Left ventricle myocardium superior (tissue), 1 donor: ENCODE measurements around the gene BFSP2. TPM values are rescaled to one million over a fixed set of nuclear protein-coding genes. Genes with fewer than 3 reads are reported as not detected.
"Not testable (repeated sequence)": the region's sequence is repeated elsewhere in the genome, so short reads cannot be mapped to it uniquely, and the experiment has no call there.

Experiments used
- ATAC-seq: fragments of 200-7000 bp; cut with Tn5 transposase; one replicate; pipeline ENCODE4 v1.9.1; 2020; ENCODE audit warnings: mild to moderate bottlenecking, moderate library complexity
- DNase-seq: peaks from one replicate; pipeline ENCODE4 v3.0.0-alpha.2; 2020
- intact Hi-C: fragments of 100-400 bp; cut with micrococcal nuclease; formaldehyde crosslinking; loops from one replicate; pipeline ENCODE4 v1.11.0; 2022
- total RNA-seq: library from RNA; stranded (reverse); fragmentation: NEBNext Ultra II Directional; extraction: Animal tissue kit (Norgen Biotek cat#: 25700); gene quantifications from one replicate; pipeline ENCODE4 v1.2.1, GENCODE V29; 2021
- donor health status: DM: no; HTN: yes; CAD: no; lungs with severe emphysema.

BFSP2 gene
- total RNA-seq, 1 donor from 2014 or later, result not detected

DNA sequence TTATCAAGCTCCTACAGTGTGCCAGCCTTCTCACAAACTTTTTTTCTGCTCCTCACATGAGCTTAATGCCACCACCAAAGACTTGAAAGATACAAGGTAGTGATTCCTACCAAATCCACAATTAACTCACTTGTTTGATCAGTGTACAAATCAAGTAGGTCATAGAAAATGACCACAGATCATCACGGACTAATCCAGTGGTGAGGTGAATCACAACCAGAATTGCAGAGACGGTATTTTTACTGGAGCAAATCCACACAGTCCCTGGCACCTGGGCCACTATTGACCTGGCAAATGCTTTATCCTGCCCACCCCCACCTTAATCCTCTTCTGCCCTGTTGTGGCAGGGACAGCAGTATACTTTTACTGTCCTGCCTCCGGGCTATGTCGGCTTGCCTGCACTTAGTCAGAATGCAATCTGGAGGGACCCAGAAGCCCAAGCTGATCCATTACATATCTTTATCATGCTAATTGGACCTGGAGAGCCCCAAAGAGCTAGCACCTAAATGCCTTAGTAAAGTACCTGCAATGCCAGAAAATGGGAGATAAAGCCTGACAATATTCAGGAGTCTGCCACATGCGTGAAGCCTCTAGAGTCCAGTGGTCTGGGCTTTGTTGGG, 89.7 kb downstream of the BFSP2 start:
- ATAC-seq (no peak), DNase-seq (no peak)
- intact Hi-C loops, result loop anchor here (10.0 kb wide), 1 partner anchor 95 kb away; no protein-coding TSS in a partner anchor

DNA sequence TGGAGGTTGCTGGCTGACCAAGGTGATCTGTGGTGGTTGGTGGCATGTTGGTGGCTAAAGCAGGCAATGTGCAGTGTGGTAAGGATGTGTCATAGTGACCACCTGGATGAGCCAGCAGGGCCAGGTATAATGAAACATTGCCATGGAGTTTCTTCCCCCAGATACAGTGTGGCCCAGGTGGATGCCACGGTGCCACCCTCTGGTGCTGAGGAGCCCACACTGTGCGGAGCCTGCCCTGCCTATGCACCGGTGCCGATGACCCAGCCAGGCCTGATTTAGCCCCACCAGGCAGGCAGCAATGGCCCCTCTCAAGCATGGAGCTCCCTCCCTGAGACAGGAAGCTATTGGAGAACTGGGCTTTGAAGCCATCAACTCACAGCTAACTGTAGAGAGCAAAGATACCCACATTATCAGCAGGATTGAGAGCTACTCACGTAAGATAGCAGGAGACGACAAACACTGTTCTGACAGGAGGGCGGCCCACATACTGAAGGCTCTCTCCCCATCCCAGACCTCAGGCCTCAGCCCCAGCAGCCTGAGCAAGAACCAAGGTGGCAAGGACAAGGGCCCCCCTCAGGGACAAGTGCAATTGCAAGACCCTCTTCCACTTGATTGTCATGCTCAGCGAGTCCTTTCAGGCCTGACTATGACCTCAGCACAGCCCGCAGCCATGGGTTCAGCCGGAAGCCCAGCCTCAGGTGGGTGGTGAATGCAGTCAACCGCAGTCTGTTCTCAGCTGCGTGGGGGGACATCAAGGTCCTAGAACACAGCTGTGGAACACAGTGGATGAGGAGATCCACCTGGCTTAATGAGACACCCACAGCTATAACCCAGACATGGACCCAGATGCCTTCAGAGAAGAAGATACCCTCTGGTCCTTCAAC, 90.9 kb downstream of the BFSP2 start:
- no peak for DNase-seq
- no peak for ATAC-seq
- intact Hi-C loops, result no loop called here

DNA sequence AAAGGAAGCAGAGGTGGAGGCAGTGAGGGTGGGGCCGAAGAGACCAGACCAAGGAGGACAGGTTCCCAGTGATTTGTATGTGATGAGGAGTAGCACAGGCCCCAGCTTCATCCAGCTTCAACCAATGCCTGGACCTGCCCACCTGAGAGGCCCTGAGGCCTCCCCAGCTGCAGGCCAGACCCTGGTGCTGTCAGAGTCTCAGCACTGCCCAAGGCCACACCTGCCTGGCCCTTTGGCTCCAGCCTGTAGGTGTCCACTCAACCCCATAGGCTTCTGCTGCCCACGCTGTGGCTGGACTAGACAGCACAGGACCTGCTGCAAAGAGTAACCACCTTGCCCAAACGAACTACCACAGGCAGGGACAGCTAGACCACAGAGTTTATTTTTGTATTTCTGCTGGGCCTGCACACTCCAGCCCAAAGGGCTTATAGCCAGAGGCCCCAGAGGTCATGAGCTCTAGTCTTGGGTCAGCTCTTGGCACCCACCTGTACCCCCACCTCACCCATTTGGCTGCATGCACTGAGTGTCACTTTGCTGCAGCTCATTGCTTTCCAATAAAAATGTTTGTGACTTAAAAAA, 91.7 kb downstream of the BFSP2 start:
- DNase-seq, result no peak
- no peak for ATAC-seq
- intact Hi-C loops, result no loop called here

DNA sequence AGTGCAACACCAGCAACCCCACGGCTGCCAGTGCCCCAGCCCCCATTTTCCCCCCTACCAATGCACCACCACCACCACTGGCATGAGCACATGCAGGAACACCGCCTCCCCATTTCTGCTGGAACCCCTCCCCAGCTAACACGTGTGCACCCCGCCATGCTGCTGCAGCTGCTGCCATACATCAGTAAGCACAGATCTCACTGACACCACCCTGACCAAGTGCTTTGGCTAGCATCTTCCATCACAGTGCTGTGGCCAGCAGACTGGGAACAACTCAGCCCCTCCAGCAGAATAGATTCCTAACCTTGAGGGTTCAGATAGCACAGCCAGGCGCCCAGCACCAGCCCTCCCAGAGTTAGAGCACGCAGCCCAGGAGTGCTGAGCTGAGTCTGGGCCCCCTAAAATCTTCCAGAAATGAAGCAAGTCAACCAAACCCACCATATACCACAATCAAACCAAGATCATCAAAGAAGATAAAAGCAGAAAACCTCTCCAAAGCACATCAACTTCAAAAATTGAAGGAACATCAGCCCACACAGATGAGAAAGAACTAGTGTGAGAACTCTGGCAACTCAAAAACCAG, 92.4 kb downstream of the BFSP2 start:
- DNase-seq (no peak), ATAC-seq (no peak)
- intact Hi-C loops, result no loop called here

DNA sequence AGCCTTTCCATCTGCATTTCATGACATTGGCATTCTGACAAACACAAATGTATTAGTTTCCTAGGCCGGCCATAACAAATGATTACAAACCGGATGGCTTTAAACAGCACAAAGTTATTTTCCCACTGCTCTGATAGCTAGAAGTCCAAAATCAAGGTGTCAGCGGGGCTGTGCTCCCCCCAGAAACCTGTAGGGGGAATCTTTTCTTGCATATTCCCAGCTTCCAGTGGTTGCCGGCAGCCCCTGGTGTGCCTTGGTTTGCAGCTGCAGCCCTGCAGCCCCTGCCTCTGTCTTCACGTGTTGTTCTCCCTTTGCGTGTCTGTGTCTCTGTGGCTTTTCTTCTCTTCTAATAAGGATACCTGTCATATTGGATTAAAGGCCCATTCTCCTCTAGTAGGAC, 94.6 kb downstream of the BFSP2 start:
- intact Hi-C loops, result no loop called here
- no peak for DNase-seq
- ATAC-seq, result no peak

DNA sequence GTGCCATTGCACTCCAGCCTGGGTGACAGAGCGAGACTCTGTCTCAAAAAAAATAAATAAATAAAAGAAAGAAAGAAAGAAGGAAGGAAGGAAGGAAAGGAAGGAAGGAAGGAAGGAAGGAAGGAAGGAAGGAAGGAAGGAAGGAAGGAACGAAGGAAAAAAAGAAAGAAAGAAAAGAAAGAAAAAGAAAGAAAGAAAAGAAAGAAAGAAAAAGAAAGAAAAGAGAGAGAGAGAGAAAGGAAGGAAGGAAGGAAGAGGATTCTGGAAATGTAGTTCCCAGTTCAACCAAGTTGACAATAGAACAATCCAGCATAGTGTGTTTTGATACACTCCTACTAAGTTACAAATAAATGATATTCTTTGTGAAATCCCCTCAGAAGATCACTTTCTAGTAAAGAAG, 102.7 kb downstream of the BFSP2 start:
- intact Hi-C loops, DNase-seq, ATAC-seq: not testable (repeated sequence)

DNA sequence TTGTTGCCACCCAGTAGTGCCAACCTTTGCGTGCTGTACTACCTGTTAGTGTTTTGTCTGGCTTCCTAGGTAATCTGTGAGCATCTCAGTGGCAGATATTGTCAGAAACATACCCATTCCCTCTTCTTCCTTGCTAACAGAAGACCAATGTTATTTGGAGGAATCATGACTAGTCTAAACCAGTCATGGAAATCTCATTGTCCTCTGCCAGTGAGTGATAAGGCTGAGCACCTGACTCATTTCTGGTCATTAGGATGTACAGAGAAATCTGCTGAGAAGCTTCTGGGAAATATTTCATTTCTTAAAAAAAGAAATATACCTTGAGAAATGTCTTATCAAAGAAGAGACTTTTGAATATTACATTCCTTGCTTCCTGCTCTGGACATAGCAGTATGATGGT, 103.6 kb downstream of the BFSP2 start:
- DNase-seq, result no peak
- no peak for ATAC-seq
- intact Hi-C loops, result no loop called here

DNA sequence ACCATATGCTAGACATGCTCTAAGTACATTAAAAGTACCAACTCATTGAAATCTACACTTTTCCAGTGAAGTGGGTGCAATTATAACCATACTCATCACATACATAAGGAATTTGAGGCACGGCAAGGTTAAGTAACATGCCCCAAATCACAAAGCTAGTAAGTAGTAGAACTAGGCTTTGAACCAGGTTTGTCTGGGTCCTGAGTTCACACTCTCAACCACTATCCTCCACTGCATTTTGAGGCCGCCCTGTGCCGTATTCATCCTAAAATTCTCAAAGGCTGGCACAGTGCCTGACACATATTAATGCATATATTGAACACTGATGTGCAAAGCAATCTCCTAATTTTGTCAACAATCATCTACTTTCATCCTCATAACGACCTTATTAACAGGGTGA, 104.9 kb downstream of the BFSP2 start:
- ATAC-seq, result no peak
- no peak for DNase-seq
- intact Hi-C loops, result no loop called here

DNA sequence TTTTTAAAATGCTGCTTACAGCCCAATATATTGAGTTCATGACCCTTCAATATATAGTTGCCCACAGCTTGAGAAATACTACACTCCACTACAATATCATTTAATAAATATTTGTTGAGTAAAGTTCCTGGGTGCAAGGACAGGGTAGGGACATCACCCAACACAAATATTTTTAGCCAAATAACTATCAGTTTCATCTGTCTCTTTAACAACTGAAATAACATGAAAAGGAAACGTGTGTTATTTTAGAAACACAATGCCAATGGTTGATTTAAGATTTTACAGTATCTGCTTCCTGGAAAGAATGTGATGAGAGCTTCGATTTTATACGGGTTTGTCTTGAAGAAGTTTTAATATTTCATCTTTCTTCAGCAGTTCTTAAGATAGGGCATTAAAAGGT, 106.0 kb downstream of the BFSP2 start:
- DNase-seq, result no peak
- ATAC-seq, result no peak
- intact Hi-C loops, result no loop called here

DNA sequence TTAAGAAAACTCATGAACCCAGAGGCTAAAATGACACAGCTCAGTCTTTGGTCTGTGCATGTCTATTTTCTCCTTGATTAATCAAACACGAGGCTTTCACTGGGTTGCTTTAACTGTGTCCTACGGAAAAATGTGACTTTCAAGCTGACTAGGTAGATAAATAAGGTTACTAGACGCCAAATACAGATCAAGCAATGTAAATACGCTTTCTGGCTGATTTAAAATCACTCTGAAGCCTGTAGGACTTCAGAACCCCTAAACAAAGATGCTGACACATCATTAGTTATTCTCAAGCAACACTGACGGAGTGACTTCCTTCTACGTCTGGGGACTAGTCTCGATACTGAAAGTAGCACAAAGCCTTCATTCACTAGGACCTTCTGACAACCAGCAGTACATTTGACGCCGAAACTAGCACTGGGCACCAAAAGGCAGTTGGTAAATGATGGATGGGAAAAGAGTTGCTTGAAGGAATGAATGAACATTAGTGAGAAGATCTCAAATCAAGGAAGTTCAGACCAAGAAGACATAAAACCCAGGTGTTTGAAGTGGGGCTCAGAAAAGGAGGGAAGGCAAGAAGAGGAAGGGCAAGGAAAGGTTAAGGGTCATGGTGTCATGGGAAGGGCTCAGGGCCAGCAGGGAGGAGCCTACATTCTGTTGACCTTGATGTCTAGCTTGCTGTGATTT, 106.5 kb downstream of the BFSP2 start:
- DNase-seq, result no peak
- intact Hi-C loops, result no loop called here
- ATAC-seq, result peak; percentile 28

DNA sequence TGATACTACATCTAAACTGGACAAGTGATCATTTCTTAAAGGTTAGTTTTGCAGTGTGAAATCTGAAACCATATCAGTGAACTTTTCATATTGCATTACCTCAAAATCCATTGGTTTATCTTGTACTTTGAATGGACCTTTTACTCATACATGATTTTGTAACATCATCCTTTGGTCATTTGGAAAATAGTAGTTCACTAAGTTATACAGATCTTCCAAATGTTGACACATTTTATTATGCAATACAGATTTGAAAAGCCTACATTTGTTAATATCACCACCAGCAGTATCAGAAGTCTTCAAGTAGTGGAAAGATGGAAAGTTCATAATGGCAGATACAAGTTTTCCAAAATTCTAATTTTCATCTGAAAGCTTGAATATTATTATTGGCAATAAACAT, 109.6 kb downstream of the BFSP2 start:
- intact Hi-C loops, result no loop called here
- DNase-seq (no peak), ATAC-seq (no peak)

DNA sequence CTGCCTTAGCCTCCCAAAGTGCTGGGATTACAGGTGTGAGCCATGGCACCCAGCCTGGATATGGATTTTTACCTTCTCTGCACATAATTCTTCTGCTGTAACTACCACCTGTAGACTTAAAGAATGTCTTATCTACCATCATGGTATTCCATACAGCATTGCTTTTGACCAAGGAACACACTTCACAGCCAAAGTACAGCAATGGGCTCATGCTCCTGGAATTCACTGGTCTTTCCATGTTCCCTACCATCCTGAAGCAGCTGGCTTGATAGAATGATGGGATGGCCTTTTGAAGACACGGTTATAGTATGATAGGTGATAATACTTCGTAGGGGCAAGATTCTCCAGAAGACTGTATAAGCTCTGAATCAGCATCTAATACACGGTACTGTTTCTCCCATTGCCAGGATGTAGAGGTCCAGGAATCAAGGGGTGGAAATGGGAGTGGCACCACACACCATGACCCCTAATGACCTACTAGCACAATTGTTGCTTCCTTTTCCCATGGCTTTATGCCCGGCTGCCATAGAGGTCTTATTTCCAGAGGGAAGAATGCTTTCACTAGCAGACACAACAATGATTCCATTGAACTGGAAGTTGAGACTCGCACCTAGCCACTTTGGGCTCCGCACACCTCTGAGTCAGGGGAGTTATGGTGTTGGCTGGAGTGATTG, 112.7 kb downstream of the BFSP2 start:
- DNase-seq (no peak), ATAC-seq (peak; percentile 21)
- intact Hi-C loops, result no loop called here

DNA sequence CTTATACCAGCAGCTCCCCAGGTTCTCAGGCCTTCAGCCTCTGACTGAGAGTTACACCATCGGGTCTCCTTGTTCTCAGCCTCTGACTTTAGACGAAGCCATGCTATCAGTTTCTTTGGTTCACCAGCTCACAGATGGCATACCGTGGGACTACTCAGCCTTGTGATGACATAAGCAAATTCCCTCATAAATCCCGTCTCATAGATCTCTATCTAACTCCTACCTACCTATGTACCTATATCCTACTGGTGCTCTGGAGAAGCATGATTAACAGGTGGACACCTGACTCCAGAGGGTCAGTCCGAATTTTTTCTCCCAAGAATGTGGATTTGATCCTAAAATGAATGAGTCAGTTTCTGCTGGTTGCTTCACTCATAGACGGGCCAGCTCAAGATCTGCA, 114.6 kb downstream of the BFSP2 start:
- DNase-seq, result no peak

DNA sequence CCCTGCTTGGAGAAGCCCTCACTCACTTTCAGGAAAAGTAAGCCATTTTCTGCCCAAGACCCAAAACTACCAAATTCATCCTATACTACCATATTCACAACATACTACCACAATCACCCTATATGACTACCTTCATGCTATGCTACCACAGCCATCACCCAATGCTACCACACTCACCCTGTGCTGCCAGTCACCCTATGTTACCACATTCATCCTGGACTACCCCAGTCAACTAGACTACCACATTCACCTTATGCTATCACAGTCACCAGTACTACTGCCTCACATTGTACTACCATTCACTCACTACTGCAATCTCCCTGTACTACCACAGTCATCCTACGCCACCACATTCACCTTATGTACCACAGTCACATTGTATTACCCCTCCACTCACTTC, 115.3 kb downstream of the BFSP2 start:
- ATAC-seq (no peak), DNase-seq (no peak)
- intact Hi-C loops, result no loop called here

More for the DNA sequence above, 114.6 kb downstream of the BFSP2 start:
- intact Hi-C loops, result no loop called here
- no peak for ATAC-seq

DNA sequence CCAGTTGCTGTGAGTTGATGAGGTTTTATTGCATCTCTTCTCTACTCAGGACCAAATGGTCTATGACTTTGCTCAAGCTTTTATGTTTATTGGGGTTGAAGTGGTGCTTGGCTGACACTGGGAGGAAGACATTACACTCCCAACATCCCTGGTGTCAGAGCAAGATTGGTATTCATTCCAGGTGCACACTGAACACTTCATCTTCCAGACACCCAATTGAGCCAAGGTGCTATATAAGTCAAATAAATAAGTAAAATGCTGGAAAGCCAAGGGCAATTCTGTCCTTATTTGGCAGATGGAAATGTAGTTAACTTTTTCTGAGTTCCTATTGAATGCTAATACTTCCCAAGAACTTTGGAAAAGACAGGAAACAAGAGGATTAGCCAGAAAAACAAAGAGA, 120.4 kb downstream of the BFSP2 start:
- DNase-seq (no peak), ATAC-seq (no peak)
- intact Hi-C loops, result no loop called here

DNA sequence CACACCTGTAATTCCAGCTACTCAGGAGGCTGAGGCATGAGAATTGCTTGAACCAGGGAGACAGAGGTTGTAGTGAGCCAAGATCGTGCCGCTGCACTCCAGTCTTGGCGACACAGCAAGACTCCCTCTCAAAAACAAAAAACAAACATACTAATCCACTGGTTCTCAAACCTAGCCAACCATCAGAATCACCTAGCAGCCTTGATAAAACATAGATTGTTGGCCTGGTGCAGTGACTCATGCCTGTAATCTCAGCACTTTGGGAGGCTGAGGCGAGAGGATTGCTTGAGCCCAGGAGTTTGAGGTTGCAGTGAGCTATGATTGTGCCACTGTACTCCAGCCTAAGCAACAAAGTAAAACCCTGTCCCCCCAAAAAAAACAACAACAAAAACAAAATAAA, 121.1 kb downstream of the BFSP2 start:
- DNase-seq, intact Hi-C loops, ATAC-seq: not testable (repeated sequence)

DNA sequence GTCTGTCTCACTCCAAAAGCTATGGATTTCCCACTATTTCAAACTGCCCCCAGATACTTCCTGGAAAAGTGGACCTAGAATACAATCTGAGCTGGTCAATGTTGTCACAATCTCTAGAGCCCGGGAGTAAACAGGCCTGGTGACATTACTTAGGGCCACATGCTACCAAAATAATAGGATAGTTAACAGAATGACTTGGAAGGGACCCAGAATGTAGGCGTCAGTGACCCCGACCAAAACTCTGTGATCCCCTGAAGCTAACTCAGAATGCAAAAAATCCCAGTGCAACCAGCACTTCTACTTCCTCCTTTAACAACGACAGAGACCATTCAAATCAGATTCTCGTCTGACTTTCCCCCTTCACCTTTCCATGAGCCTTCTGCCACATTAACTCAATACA, 122.1 kb downstream of the BFSP2 start:
- no peak for DNase-seq
- intact Hi-C loops, result no loop called here
- no peak for ATAC-seq

DNA sequence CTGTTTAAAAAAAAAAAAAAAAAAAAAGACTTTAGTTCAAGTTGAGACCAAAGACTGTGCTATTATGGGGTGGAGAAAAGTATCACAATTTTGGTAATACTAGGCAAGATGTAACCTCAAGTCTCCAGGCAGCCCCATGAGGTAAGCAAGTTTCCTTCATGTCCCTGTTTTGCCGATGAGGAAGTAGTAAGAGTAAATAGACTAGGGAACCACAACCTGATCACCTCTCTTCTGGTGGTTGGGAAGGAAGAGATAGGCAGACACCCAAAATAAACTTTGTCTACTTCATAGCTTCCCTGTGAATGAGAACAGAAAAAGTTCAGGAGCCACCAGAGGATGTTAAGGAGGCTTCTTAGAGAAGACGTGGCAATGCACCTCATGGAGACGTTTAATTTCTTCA, 123.9 kb downstream of the BFSP2 start:
- ATAC-seq, intact Hi-C loops, DNase-seq: not testable (repeated sequence)
